AG09319 (cell line): ENCODE results near the gene SCAMP3.
"Not testable (repeated sequence)": the region's sequence is repeated elsewhere in the genome, so short reads cannot be mapped to it uniquely, and the experiment has no call there.

Experiments
- DNase-seq: peaks from one replicate; pipeline ENCODE4 v3.0.0-alpha.2; 2010; ENCODE audit warnings: low read depth; ENCODE audit errors: extremely low read depth
- CTCF ChIP-seq: IDR thresholded peaks from 2 replicates; pipeline ENCODE4 v1.5.1; 2011; ENCODE audit warnings: low read depth, mild to moderate bottlenecking, inconsistent platforms, low read length, moderate library complexity

SCAMP3 gene

GRCh38 chr1:155218854-155219591 lies 43.1 kb downstream of the SCAMP3 start:
- TF ChIP-seq CTCF = no peak
- no peak for DNase-seq

- not testable (repeated sequence) for DNase-seq
Observed at GRCh38 chr1:155214702-155215101, 47.5 kb downstream of the SCAMP3 start.

- DNase-seq = not testable (repeated sequence)
Observed at GRCh38 chr1:155212051-155212440, 50.1 kb downstream of the SCAMP3 start.

GRCh38 chr1:155211381-155212050 lies 50.6 kb downstream of the SCAMP3 start:
- not testable (repeated sequence) for DNase-seq

GRCh38 chr1:155210314-155211104 lies 51.7 kb downstream of the SCAMP3 start:
- no peak for DNase-seq
- TF ChIP-seq CTCF = no peak

- TF ChIP-seq CTCF = no peak
- DNase-seq = no peak
Observed at GRCh38 chr1:155209312-155209721, 52.8 kb downstream of the SCAMP3 start.

GRCh38 chr1:155208541-155209311 lies 53.4 kb downstream of the SCAMP3 start, which contains the start of gene MTX1:
Gene MTX1, plus strand, starts transcription at chr1:155208695. Its CDS starts 110 bp downstream, at chr1:155208805.
- DNase-seq = peak; percentile 76
- no peak for TF ChIP-seq CTCF

GRCh38 chr1:155207806-155208540 lies 54.2 kb downstream of the SCAMP3 start, which contains the start of gene THBS3:
Gene THBS3, minus strand, starts transcription at chr1:155207897. Its CDS starts 21 bp downstream, at chr1:155207876.
- TF ChIP-seq CTCF = no peak
- no peak for DNase-seq
